ENCODE results near the gene TMEM250. TPM values are rescaled to one million over a fixed set of nuclear protein-coding genes. Genes with fewer than 3 reads are reported as not detected.

The TMEM250 gene
- total and polyA plus RNA-seq, 4 donors, result 6.7 to 19.5 (median 17.2) TPM

- TF ChIP-seq, protein P1, sequence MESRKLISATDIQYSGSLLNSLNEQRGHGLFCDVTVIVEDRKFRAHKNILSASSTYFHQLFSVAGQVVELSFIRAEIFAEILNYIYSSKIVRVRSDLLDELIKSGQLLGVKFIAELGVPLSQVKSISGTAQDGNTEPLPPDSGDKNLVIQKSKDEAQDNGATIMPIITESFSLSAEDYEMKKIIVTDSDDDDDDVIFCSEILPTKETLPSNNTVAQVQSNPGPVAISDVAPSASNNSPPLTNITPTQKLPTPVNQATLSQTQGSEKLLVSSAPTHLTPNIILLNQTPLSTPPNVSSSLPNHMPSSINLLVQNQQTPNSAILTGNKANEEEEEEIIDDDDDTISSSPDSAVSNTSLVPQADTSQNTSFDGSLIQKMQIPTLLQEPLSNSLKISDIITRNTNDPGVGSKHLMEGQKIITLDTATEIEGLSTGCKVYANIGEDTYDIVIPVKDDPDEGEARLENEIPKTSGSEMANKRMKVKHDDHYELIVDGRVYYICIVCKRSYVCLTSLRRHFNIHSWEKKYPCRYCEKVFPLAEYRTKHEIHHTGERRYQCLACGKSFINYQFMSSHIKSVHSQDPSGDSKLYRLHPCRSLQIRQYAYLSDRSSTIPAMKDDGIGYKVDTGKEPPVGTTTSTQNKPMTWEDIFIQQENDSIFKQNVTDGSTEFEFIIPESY (IDR thresholded peaks at IDR 0.05), result no peak
- TF ChIP-seq JUND (IDR thresholded peaks at IDR 0.05), result no peak
- TF ChIP-seq RXRA (IDR thresholded peaks at IDR 0.05), result no peak
- no peak for TF ChIP-seq NR2F2 (IDR thresholded peaks at IDR 0.05)
- no peak for TF ChIP-seq EGR1 (IDR thresholded peaks at IDR 0.05; ENCODE audit: low read depth in 2 of 2)
- no peak for TF ChIP-seq SP1 (IDR thresholded peaks at IDR 0.05)
- TF ChIP-seq GABPA (IDR thresholded peaks at IDR 0.05 in 1 of 2, conservative IDR thresholded peaks at IDR 0.05 in 1 of 2), result no peak
These were observed 19.8 kb downstream of the TMEM250 start (continued) for GRCh38 chr9:136098844-136099243.

DNA sequence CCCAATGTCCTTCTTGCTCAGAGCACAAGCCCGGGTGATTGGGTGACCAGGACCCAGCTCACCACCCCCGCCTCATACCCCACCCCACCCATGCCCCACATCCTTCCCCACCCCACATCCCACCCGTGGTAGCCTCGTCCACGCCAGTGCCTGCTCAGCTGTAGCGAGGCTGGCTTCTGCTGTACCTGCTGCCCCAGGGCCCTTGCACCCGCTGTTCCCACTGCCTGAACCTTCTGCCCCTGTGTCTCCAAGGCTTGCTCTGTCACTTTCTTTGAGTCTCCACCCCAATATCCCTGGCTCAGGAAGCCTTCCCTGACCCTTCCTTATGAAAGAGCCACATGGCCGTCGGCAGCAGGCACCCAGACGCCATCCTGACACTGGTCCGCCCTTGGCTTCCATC, 20.5 kb downstream of the TMEM250 start:
- no peaks in the 10 kb centered on the region for H3K27me3 ChIP-seq (ENCODE audit: control insufficient read depth in 4 of 4, insufficient read depth in 4 of 4, low read length in 3 of 4)
- peaks cover 5 to 19% (median 12%) of the 10 kb centered on the region in 4 donors for H3K4me1 ChIP-seq (ENCODE audit: control insufficient read depth in 4 of 4, insufficient read depth in 4 of 4, low read length in 3 of 4)
- H3K9me3 ChIP-seq (ENCODE audit: control insufficient read depth in 4 of 4, low read length in 3 of 4), result no peaks in the 10 kb centered on the region
- TF ChIP-seq HNF4A (conservative IDR thresholded peaks at IDR 0.05), result no peak
- no peak for TF ChIP-seq EGR1 (IDR thresholded peaks at IDR 0.05; ENCODE audit: low read depth in 2 of 2)
- no peak for TF ChIP-seq CTCF (IDR thresholded peaks at IDR 0.05; ENCODE audit: low read depth, low read length, missing input control)
- TF ChIP-seq TAF1 (conservative IDR thresholded peaks at IDR 0.05), result no peak
- no peak overlapping the region for H3K9ac ChIP-seq (ENCODE audit: low read depth in 1 of 2, low read length in 2 of 2)
- no peak for DNase-seq (ENCODE audit: low spot score)
- no peaks in the 10 kb centered on the region for H3K36me3 ChIP-seq (ENCODE audit: control insufficient read depth in 4 of 4, insufficient read depth in 3 of 4, low read depth in 1 of 4, low read length in 3 of 4)
- no peak overlapping the region for H3K4me3 ChIP-seq (ENCODE audit: low read depth in 1 of 3, low read length in 3 of 3)
- no peak overlapping the region for H3K27ac ChIP-seq (ENCODE audit: low read depth in 1 of 2, low read length in 2 of 2)
- WGBS, result 85% methylated on average over 11 of the region's 11 CpGs

GRCh38 chr9:136096505-136097001, 22.1 kb downstream of the TMEM250 start:
- no peak for DNase-seq (ENCODE audit: low spot score)
- Histone ChIP-seq H3K9me3 (ENCODE audit: control insufficient read depth in 4 of 4, low read length in 3 of 4) (no peaks in the 10 kb centered on the region), H3K36me3 (ENCODE audit: control insufficient read depth in 4 of 4, insufficient read depth in 3 of 4, low read depth in 1 of 4, low read length in 3 of 4) (no peaks in the 10 kb centered on the region), H3K27ac (ENCODE audit: low read depth in 1 of 2, low read length in 2 of 2) (no peak overlapping the region), H3K4me3 (ENCODE audit: low read depth in 1 of 3, low read length in 3 of 3) (no peak overlapping the region), H3K4me1 (ENCODE audit: control insufficient read depth in 4 of 4, insufficient read depth in 4 of 4, low read length in 3 of 4) (peaks cover 8 to 32% (median 21%) of the 10 kb centered on the region in 4 donors), H3K9ac (ENCODE audit: low read depth in 1 of 2, low read length in 2 of 2) (no peak overlapping the region), H3K27me3 (ENCODE audit: control insufficient read depth in 4 of 4, insufficient read depth in 4 of 4, low read length in 3 of 4) (no peaks in the 10 kb centered on the region)
- TF ChIP-seq YY1 (IDR thresholded peaks at IDR 0.05) (no peak), HNF4A (conservative IDR thresholded peaks at IDR 0.05) (no peak), FOXA1 (IDR thresholded peaks at IDR 0.05) (no peak), GABPA (IDR thresholded peaks at IDR 0.05 in 1 of 2, conservative IDR thresholded peaks at IDR 0.05 in 1 of 2) (no peak), JUND (IDR thresholded peaks at IDR 0.05) (no peak), REST (IDR thresholded peaks at IDR 0.05) (no peak), CTCF (IDR thresholded peaks at IDR 0.05; ENCODE audit: low read depth, low read length, missing input control) (no peak), MAX (IDR thresholded peaks at IDR 0.05) (no peak), NR2F2 (IDR thresholded peaks at IDR 0.05) (no peak), RAD21 (IDR thresholded peaks at IDR 0.05) (no peak), HNF4G (IDR thresholded peaks at IDR 0.05) (no peak), FOXA2 (IDR thresholded peaks at IDR 0.05) (no peak), RXRA (IDR thresholded peaks at IDR 0.05) (no peak)
- TF ChIP-seq, protein P1 (IDR thresholded peaks at IDR 0.05), result no peak
- TF ChIP-seq, protein P2, sequence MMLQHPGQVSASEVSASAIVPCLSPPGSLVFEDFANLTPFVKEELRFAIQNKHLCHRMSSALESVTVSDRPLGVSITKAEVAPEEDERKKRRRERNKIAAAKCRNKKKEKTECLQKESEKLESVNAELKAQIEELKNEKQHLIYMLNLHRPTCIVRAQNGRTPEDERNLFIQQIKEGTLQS (IDR thresholded peaks at IDR 0.05), result no peak
- 91% methylated on average over 5 of the region's 5 CpGs for WGBS

All from liver (tissue), 9 donors.